CD14-positive monocyte (primary cell): ENCODE results near the gene TLK2. TPM values are rescaled to one million over a fixed set of nuclear protein-coding genes. Genes with fewer than 3 reads are reported as not detected.

Source experiments
- DNase-seq, 3 donors: peaks; one replicate each; pipeline ENCODE4 v3.0.0-alpha.2; 2011 to 2022
- H2AFZ ChIP-seq: 2 replicates; pipeline ENCODE4 v1.6.0; 2012; ENCODE audit warnings: mild to moderate bottlenecking, low read depth, low read length, inconsistent platforms; ENCODE audit not compliant: insufficient read depth, poor library complexity, severe bottlenecking
- H3K27ac ChIP-seq, 2 donors: 1 replicate in 1 of 2; 2 replicates in 1 of 2; pipeline ENCODE4 v1.5.1; 2012 to 2013; ENCODE audit warnings: low read length in 2 of 2, control low read depth in 1 of 2, inconsistent platforms in 1 of 2, low read depth in 1 of 2, mild to moderate bottlenecking in 1 of 2
- H3K27me3 ChIP-seq, 2 donors: one replicate each; pipeline versions ENCODE4 v1.6.0 to v1.6.1; 2011 to 2013; ENCODE audit warnings: low read length in 2 of 2; ENCODE audit not compliant: control insufficient read depth in 2 of 2, insufficient read depth in 2 of 2
- H3K36me3 ChIP-seq, 2 donors: replicated peaks in 1 of 2; 1 replicate in 1 of 2; 2 replicates in 1 of 2; pipeline versions ENCODE4 v1.5.1 to v1.6.1; 2012 to 2013; ENCODE audit warnings: low read length in 2 of 2, control low read depth in 1 of 2, inconsistent platforms in 1 of 2, mild to moderate bottlenecking in 1 of 2; ENCODE audit not compliant: insufficient read depth in 2 of 2, control insufficient read depth in 1 of 2
- H3K4me1 ChIP-seq, 2 donors: 1 replicate in 1 of 2; 2 replicates in 1 of 2; pipeline versions ENCODE4 v1.5.1 to v1.6.1; 2012 to 2013; ENCODE audit warnings: low read length in 2 of 2, control low read depth in 1 of 2, inconsistent platforms in 1 of 2, mild to moderate bottlenecking in 1 of 2, moderate library complexity in 1 of 2; ENCODE audit not compliant: insufficient read depth in 2 of 2, control insufficient read depth in 1 of 2
- H3K4me2 ChIP-seq: replicated peaks from 2 replicates; pipeline ENCODE3; 2012; ENCODE audit warnings: low read length, moderate library complexity, mild to moderate bottlenecking; ENCODE audit not compliant: poor library complexity, severe bottlenecking; ENCODE audit errors: extremely low read depth
- H3K4me3 ChIP-seq, 3 experiments: fragments of 200-600 bp in 1 of 3; sonication (generic) in 1 of 3; replicated peaks in 1 of 3; 1 replicate in 2 of 3; 2 replicates in 1 of 3; pipeline ENCODE4 v1.5.1; 2011 to 2013; ENCODE audit warnings: low read length in 3 of 3, mild to moderate bottlenecking in 3 of 3, control low read depth in 2 of 3, low read depth in 2 of 3, inconsistent platforms in 1 of 3, moderate library complexity in 1 of 3
- H3K79me2 ChIP-seq: 2 replicates; pipeline ENCODE4 v1.6.0; 2012; ENCODE audit warnings: mild to moderate bottlenecking, control low read depth, inconsistent platforms, low read length, moderate library complexity; ENCODE audit not compliant: insufficient read depth
- H3K9ac ChIP-seq: 2 replicates; pipeline ENCODE4 v1.6.0; 2017; ENCODE audit warnings: low read length, mild to moderate bottlenecking; ENCODE audit not compliant: insufficient read depth, poor library complexity, severe bottlenecking
- H3K9me3 ChIP-seq, 2 donors: replicated peaks in 1 of 2; 1 replicate in 1 of 2; 2 replicates in 1 of 2; pipeline versions ENCODE4 v1.5.1 to v1.6.1; 2012 to 2013; ENCODE audit warnings: low read length in 2 of 2, control low read depth in 1 of 2; ENCODE audit not compliant: control insufficient read depth in 1 of 2, insufficient read depth in 1 of 2
- H4K20me1 ChIP-seq: 2 replicates; pipeline ENCODE4 v1.6.0; 2012; ENCODE audit warnings: mild to moderate bottlenecking, low read length, control low read depth, moderate library complexity; ENCODE audit not compliant: insufficient read depth
- H3K27ac Mint-ChIP-seq, 7 donors: one replicate each; pipeline ENCODE4 v1.8.0; 2020; ENCODE audit warnings: mild to moderate bottlenecking in 7 of 7, mixed read lengths in 7 of 7, moderate library complexity in 6 of 7, inconsistent platforms in 2 of 7
- H3K27me3 Mint-ChIP-seq, 3 donors: one replicate each; pipeline ENCODE4 v1.8.0; 2021 to 2022; ENCODE audit warnings: low read depth in 3 of 3, mild to moderate bottlenecking in 3 of 3, mixed read lengths in 3 of 3, moderate library complexity in 3 of 3, inconsistent platforms in 1 of 3
- H3K36me3 Mint-ChIP-seq, 2 donors: one replicate each; pipeline ENCODE4 v1.8.0; 2020; ENCODE audit warnings: mixed read lengths in 2 of 2, inconsistent platforms in 1 of 2, mild to moderate bottlenecking in 1 of 2
- H3K4me1 Mint-ChIP-seq: one replicate; pipeline ENCODE4 v1.8.0; 2020; ENCODE audit warnings: mild to moderate bottlenecking, mixed read lengths
- H3K4me3 Mint-ChIP-seq, 2 donors: one replicate each; pipeline ENCODE4 v1.8.0; 2020; ENCODE audit warnings: mild to moderate bottlenecking in 2 of 2, mixed read lengths in 2 of 2, moderate library complexity in 1 of 2
- H3K9me3 Mint-ChIP-seq, 7 donors: one replicate each; pipeline ENCODE4 v1.8.0; 2020 to 2022; ENCODE audit warnings: mixed read lengths in 7 of 7, mild to moderate bottlenecking in 6 of 7, moderate library complexity in 6 of 7, inconsistent platforms in 2 of 7
- CTCF ChIP-seq: fragments of 200-600 bp; IDR thresholded peaks from one replicate; pipeline ENCODE4 v1.8.0; 2022; ENCODE audit warnings: antibody characterized with exemption, mild to moderate bottlenecking
- WGBS: methylation state at CpG from one replicate; pipeline ENCODE4 v1.1.5; 2013; ENCODE audit warnings: missing lambda C conversion rate; ENCODE audit not compliant: insufficient coverage; 5-methylcytosine and 5-hydroxymethylcytosine counted together
- intact Hi-C, 2 donors: fragments of 100-400 bp; cut with micrococcal nuclease; formaldehyde crosslinking; loops; one replicate each; pipeline versions ENCODE4 v1.15.0 to v1.15.1; 2023
- polyA plus RNA-seq, 3 donors: library from polyadenylated mRNA; depleted of rRNA in 1 of 3; unstranded in 2 of 3; stranded (reverse) in 1 of 3; fragments of 300-500 nt in 2 of 3; fragments of >200 nt in 1 of 3; fragmentation: Illumina TruSeq in 2 of 3; gene quantifications; 1 replicate in 2 of 3; 2 replicates in 1 of 3; pipeline ENCODE4 v1.2.3, GENCODE V29; 2012 to 2021

TLK2 gene
- polyA plus RNA-seq, 3 donors: 4.0 to 28.2 (median 4.3) TPM

- WGBS: 100% methylated on average over 1 of the region's 7 CpGs
- H3K9me3 ChIP-seq: no peaks in the 10 kb centered on the region
- no peak overlapping the region for H3K4me3 Mint-ChIP-seq
- no peak for TF ChIP-seq CTCF
- H3K9ac ChIP-seq: no peak overlapping the region
- H2AFZ ChIP-seq: no peak overlapping the region
- H3K27ac Mint-ChIP-seq: no peak overlapping the region
- intact Hi-C loops: no loop called here
- no peaks in the 10 kb centered on the region for H3K9me3 Mint-ChIP-seq
- H3K27ac ChIP-seq: no peak overlapping the region
- peaks cover 81 to 93% of the 10 kb centered on the region in 2 donors for H3K36me3 Mint-ChIP-seq
- peaks cover 80 to 98% of the 10 kb centered on the region in 2 donors for H3K36me3 ChIP-seq
- H3K4me3 ChIP-seq: no peak overlapping the region
- no peaks in the 10 kb centered on the region for H3K79me2 ChIP-seq
- peaks cover under 1 to 3% of the 10 kb centered on the region in 2 donors for H3K4me1 ChIP-seq
- DNase-seq: no peak
- no peaks in the 10 kb centered on the region for H3K27me3 ChIP-seq
- H4K20me1 ChIP-seq: peaks cover 3% of the 10 kb centered on the region
- no peak overlapping the region for H3K4me2 ChIP-seq
- peaks cover 7% of the 10 kb centered on the region for H3K4me1 Mint-ChIP-seq
- H3K27me3 Mint-ChIP-seq: no peaks in the 10 kb centered on the region
Measured at GRCh38 chr17:62605588-62605987, 127.0 kb downstream of the TLK2 start.

GRCh38 chr17:62611292-62611691 is 132.7 kb downstream of the TLK2 start:
- no peaks in the 10 kb centered on the region for H3K79me2 ChIP-seq
- Mint-ChIP-seq H3K4me3 (peak overlapping the region; percentile 19 to 56), H3K9me3 (no peaks in the 10 kb centered on the region), H3K27ac (peak overlapping the region; percentile 69 to 93 (median 88)), H3K27me3 (no peaks in the 10 kb centered on the region), H3K4me1 (peaks cover 24% of the 10 kb centered on the region), H3K36me3 (peaks cover 82 to 94% of the 10 kb centered on the region in 2 donors)
- no peak overlapping the region for H3K9ac ChIP-seq
- H3K36me3 ChIP-seq: peaks cover 57 to 90% of the 10 kb centered on the region in 2 donors
- intact Hi-C loops: no loop called here
- no peaks in the 10 kb centered on the region for H3K27me3 ChIP-seq
- peak overlapping the region; percentile 63 to 79 for H3K27ac ChIP-seq
- peak overlapping the region; percentile 27 for H3K4me2 ChIP-seq
- DNase-seq: peak; percentile 9 to 39 (median 16)
- TF ChIP-seq CTCF: no peak
- 47% methylated on average over 3 of the region's 5 CpGs for WGBS
- H3K4me1 ChIP-seq: peaks cover 17 to 21% of the 10 kb centered on the region in 2 donors
- H3K4me3 ChIP-seq: peak overlapping the region in 2 of 3 experiments; percentile 24 to 25
- no peak overlapping the region for H2AFZ ChIP-seq
- no peaks in the 10 kb centered on the region for H3K9me3 ChIP-seq
- peaks cover 3% of the 10 kb centered on the region for H4K20me1 ChIP-seq
